Measurements from ENCODE around the gene NCKAP5. TPM values are rescaled to one million over a fixed set of nuclear protein-coding genes. Genes with fewer than 3 reads are reported as not detected.

NCKAP5 gene
- total RNA-seq, 1 donor from 2014 or later, result 0.87 TPM

DNA sequence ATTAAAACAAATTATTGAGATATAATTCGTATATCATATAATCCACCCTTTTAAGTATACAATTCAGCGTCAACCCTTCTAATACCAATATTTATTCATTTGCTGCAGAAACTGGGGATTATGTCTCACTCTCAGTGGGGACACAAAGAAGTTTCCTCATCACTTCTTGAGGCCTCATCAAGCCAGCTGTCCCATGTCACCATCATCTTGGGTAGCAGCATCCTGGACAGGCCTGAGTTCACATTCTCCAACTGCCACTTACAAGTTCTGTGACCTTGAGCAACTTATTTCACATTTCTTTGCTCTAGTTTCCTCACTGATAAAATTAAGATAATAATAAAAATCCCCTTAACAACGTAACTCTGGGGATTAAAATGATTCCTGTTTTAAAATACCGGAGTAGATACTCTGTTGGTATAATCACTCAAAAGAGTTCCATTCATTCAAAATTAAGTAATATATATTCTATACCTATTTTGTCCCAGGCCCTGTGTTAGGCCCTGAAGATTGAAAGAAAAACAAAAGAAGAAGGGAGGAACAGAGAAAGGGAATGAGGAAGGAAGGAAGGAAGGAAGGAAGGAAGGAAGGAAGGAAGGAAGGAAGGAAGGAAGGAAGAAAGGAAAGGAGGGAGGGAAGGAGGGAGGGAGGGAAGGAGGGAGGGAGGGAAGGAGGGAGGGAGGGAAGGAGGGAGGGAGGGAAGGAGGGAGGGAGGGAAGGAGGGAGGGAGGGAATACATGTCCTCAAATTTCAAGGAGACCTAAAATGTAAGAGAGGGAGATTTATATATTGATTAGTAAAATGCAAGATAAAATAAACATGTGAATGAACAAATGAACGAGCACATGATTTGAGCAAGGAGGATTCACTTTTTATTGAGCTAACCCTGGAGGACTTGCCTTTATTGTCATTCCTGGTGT is 42.4 kb downstream of the NCKAP5 start:
- Mint-ChIP-seq H3K9me3 (ENCODE audit: low read depth) (no peaks in the 10 kb centered on the region), H3K36me3 (ENCODE audit: low read depth) (no peaks in the 10 kb centered on the region), H3K27ac (ENCODE audit: unreplicated experiment) (no peak overlapping the region), H3K4me3 (ENCODE audit: unreplicated experiment) (no peak overlapping the region), H3K4me1 (ENCODE audit: low read depth) (no peaks in the 10 kb centered on the region), H3K27me3 (ENCODE audit: low read depth) (peaks cover 1% of the 10 kb centered on the region)
- no peak for DNase-seq (ENCODE audit: low spot score)
- TF ChIP-seq, protein P1, sequence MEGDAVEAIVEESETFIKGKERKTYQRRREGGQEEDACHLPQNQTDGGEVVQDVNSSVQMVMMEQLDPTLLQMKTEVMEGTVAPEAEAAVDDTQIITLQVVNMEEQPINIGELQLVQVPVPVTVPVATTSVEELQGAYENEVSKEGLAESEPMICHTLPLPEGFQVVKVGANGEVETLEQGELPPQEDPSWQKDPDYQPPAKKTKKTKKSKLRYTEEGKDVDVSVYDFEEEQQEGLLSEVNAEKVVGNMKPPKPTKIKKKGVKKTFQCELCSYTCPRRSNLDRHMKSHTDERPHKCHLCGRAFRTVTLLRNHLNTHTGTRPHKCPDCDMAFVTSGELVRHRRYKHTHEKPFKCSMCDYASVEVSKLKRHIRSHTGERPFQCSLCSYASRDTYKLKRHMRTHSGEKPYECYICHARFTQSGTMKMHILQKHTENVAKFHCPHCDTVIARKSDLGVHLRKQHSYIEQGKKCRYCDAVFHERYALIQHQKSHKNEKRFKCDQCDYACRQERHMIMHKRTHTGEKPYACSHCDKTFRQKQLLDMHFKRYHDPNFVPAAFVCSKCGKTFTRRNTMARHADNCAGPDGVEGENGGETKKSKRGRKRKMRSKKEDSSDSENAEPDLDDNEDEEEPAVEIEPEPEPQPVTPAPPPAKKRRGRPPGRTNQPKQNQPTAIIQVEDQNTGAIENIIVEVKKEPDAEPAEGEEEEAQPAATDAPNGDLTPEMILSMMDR (IDR thresholded peaks at IDR 0.05), result no peak

DNA sequence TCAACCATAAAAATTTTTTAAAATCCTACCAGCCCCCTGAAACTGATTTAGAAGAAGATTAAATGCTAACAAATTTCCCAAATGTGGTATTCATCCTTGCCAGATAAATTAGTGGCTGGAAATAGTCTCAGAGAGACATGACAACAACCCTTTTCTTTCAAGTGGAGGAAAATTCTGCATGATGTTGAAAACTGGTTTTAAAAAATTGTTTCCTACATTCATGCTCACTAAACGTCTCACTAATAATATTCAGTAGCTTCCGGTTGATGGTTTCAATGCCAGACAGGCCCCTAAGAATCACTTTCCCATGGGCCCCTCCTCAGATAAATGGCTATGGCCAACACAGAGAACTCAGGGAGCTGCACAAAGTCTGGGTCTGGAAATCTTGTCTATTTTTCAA is 43.2 kb downstream of the NCKAP5 start:
- no peak overlapping the region for H3K27ac Mint-ChIP-seq (ENCODE audit: unreplicated experiment)
- no peaks in the 10 kb centered on the region for H3K27me3 Mint-ChIP-seq (ENCODE audit: low read depth)
- no peaks in the 10 kb centered on the region for H3K36me3 Mint-ChIP-seq (ENCODE audit: low read depth)
- H3K4me1 Mint-ChIP-seq (ENCODE audit: low read depth), result no peaks in the 10 kb centered on the region
- no peaks in the 10 kb centered on the region for H3K9me3 Mint-ChIP-seq (ENCODE audit: low read depth)
- TF ChIP-seq, protein P1 (IDR thresholded peaks at IDR 0.05), result no peak
- no peak overlapping the region for H3K4me3 Mint-ChIP-seq (ENCODE audit: unreplicated experiment)
- no peak for DNase-seq (ENCODE audit: low spot score)

DNA sequence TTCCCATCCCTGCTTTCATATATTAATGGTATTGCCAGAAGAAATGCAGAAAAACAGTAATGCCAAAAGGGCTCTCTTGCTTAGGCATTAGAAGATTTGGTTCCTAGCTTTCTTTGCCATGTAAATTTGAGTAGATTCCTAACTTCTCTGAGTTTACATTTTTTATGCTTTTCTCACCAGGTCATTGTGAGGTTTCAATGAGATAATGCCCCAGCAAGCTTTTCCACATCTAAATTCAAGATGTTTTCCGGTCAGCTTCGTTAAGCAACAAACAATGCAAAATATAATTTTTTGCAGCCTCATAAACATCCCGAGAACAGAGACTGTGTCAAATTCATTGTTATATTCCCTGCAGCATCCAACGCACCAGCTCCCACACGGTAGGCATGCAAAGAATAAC is 44.9 kb downstream of the NCKAP5 start:
- no peaks in the 10 kb centered on the region for H3K27me3 Mint-ChIP-seq (ENCODE audit: low read depth)
- no peaks in the 10 kb centered on the region for H3K36me3 Mint-ChIP-seq (ENCODE audit: low read depth)
- no peak for DNase-seq (ENCODE audit: low spot score)
- no peak overlapping the region for H3K27ac Mint-ChIP-seq (ENCODE audit: unreplicated experiment)
- no peak overlapping the region for H3K4me3 Mint-ChIP-seq (ENCODE audit: unreplicated experiment)
- TF ChIP-seq, protein P1 (IDR thresholded peaks at IDR 0.05), result no peak
- H3K4me1 Mint-ChIP-seq (ENCODE audit: low read depth), result no peaks in the 10 kb centered on the region
- no peaks in the 10 kb centered on the region for H3K9me3 Mint-ChIP-seq (ENCODE audit: low read depth)

DNA sequence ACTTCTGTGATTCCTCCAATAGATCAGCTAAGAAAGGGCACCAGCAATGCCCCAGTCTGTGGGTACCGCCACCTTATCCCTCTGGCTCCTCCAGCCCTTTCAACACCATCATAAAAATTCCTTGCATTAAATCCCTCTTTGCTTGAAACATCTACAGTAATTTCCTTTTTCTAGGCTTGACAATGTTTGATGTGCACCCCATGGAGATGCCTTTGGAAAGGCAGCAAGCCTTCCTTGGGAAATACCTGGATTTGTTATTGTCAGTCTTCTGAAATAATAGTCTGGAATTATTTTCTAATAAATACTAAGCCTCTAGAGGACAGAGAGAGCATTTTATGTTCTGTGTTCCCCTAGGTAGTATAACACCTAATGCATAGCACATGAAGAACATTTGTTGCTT is 46.1 kb downstream of the NCKAP5 start:
- Mint-ChIP-seq H3K9me3 (ENCODE audit: low read depth) (no peaks in the 10 kb centered on the region), H3K36me3 (ENCODE audit: low read depth) (no peaks in the 10 kb centered on the region), H3K27me3 (ENCODE audit: low read depth) (no peaks in the 10 kb centered on the region), H3K4me1 (ENCODE audit: low read depth) (peaks cover 10% of the 10 kb centered on the region), H3K27ac (ENCODE audit: unreplicated experiment) (no peak overlapping the region), H3K4me3 (ENCODE audit: unreplicated experiment) (no peak overlapping the region)
- TF ChIP-seq, protein P1 (IDR thresholded peaks at IDR 0.05), result no peak
- no peak for DNase-seq (ENCODE audit: low spot score)

DNA sequence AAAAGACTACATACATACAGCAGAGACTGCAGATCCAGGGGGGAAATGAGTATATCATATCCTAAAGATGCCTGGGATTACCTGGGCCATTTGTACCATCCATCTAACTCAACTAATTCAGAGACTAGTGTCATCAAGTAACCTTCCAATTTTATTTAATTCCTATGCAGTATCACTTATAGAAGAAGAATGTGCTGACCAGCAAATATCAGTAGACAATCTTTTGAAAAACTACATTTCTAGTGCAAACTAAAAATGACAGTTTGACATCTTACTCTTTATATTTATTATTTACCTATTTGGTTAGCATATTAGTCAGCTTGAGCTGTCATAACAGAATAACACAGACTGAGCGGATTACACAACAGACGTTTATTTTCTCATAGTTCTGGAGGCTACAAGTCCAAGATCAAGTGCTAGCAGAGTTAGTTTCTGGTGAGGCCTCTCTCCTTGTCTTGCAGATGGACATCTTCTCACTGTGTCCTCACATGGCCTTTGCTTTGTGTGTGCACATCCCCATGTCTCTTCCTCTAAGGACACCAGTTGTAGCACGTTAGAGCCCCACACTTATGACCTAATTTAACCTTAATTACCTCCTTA is 47.0 kb downstream of the NCKAP5 start:
- TF ChIP-seq, protein P1 (IDR thresholded peaks at IDR 0.05), result no peak
- Mint-ChIP-seq H3K4me1 (ENCODE audit: low read depth) (peaks cover 16% of the 10 kb centered on the region), H3K27me3 (ENCODE audit: low read depth) (no peaks in the 10 kb centered on the region), H3K9me3 (ENCODE audit: low read depth) (no peaks in the 10 kb centered on the region), H3K27ac (ENCODE audit: unreplicated experiment) (no peak overlapping the region), H3K36me3 (ENCODE audit: low read depth) (no peaks in the 10 kb centered on the region), H3K4me3 (ENCODE audit: unreplicated experiment) (no peak overlapping the region)
- no peak for DNase-seq (ENCODE audit: low spot score)

All from chondrocyte (in vitro differentiated cells).